ENCODE data around the gene SAPCD2. TPM values are rescaled to one million over a fixed set of nuclear protein-coding genes. Genes with fewer than 3 reads are reported as not detected.

SAPCD2 gene
- total RNA-seq, 2 experiments from 2014 or later, result 26.8 to 27.0 TPM

DNA sequence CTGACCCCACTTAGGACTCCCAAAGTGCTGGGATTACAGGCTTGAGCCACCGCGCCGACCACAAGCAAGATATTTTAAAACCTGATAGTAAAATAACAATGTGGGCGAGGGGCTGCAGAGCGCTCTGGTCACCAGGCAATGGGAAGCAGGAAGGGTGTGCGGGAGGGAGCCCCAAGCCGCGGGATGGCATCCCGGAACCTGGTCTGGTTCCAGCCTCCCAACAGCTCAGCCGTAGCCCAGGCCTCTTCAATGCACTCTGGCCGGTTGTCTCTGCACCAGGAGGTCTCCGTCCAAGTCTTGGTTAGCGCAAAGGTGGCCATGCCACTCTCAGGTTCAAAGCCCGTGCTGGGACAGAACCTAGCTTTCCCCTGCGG, 6.3 kb upstream of the SAPCD2 start:
- DNase-seq, result no peak
- ChIA-PET POLR2A (interaction anchor here (1.0 to 3.1 kb wide), 5 partner anchors 9 to 164 kb away, joined by 3 to 35 read pairs (median 4); partner anchors contain the start of genes MAN1B1, SSNA1 and TUBB4B), CTCF (interaction anchor here (0.6 to 3.2 kb wide), 8 partner anchors 8 to 48 kb away, joined by 3 to 29 read pairs (median 6); partner anchors contain the start of genes ABCA2 and MAN1B1)
- peaks cover 8% of the 10 kb centered on the region for H3K36me3 Mint-ChIP-seq (ENCODE audit: low read depth)
- H3K27me3 Mint-ChIP-seq, result no peaks in the 10 kb centered on the region
- H3K9me3 Mint-ChIP-seq, result no peaks in the 10 kb centered on the region
- H3K4me1 Mint-ChIP-seq, result peaks cover 17% of the 10 kb centered on the region
- H3K4me3 Mint-ChIP-seq, result peak overlapping the region; percentile 54
- H3K27ac Mint-ChIP-seq, result peak overlapping the region; percentile 40

DNA sequence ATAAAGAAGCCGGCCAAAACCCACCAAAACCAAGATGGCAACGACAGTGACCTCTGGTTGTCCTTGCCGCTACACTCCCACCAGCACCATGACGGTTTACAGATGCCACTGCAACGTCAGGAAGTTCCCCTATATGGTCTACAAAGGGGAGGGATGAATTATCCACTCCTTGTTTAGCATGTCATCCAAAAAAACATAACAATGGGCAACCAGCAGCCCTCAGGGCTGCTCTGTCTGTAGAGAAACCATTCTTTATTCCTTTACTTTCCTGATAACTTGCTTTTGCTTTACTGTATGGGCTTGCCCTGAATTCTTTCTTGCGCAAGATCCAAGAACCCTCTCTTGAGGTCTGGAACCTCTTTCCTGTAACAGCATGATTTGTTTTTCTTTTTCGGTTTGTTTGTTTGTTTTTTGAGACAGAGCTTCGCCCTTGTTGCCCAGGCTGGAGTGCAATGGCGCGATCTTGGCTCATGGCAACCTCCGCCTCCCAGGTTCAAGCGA, 5.0 kb upstream of the SAPCD2 start:
- CTCF ChIA-PET, result interaction anchor here (1.4 to 3.2 kb wide), 2 partner anchors 7 to 28 kb away, joined by 5 to 29 read pairs; no protein-coding TSS in a partner anchor

DNA sequence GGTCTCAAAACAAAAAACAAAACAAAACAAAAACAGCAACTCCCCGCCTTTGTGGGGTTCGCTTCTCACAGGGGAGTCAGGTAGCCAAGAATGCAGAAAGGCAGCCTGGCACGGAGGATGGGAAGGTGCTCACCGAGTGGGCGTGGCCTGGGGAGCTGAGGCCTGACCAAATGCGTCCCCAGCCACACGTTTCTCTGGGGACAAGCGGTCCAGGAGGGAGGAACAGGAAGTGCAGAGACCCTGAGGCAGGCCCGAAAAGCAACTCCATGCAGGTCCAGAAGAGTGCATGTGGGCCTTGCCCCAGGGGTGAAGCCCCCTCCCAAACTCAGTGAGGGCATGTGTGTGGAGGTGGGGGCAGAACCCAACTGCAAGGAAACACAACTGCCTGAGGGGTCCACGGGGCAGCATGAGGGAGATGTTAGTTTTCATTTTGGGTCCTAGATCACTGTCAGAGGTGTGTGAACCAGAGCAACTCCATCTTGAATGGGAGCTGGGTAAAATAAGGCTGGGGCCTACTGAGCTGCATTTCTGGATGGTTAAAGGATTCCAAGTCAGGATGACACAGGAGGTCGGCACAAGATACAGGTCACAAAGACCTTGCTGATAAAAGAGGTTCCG, 4.4 kb upstream of the SAPCD2 start:
- Mint-ChIP-seq H3K9me3 (no peaks in the 10 kb centered on the region), H3K36me3 (ENCODE audit: low read depth) (peaks cover 2% of the 10 kb centered on the region), H3K27ac (no peak overlapping the region), H3K27me3 (no peaks in the 10 kb centered on the region), H3K4me3 (no peak overlapping the region), H3K4me1 (peaks cover 27% of the 10 kb centered on the region)
- no peak for DNase-seq
- ChIA-PET POLR2A (interaction anchor here (1.7 kb wide), 1 partner anchor 166 kb away, joined by 3 read pairs; the partner anchor contains the start of gene TUBB4B), CTCF (interaction anchor here (1.2 to 1.4 kb wide), 2 partner anchors 28 to 40 kb away, joined by 3 to 5 read pairs; no protein-coding TSS in a partner anchor)

More for the DNA sequence above, 5.0 kb upstream of the SAPCD2 start:
- DNase-seq, result no peak
- Mint-ChIP-seq H3K27ac (no peak overlapping the region), H3K4me1 (peaks cover 29% of the 10 kb centered on the region), H3K36me3 (ENCODE audit: low read depth) (peaks cover 6% of the 10 kb centered on the region), H3K4me3 (no peak overlapping the region), H3K9me3 (no peaks in the 10 kb centered on the region), H3K27me3 (no peaks in the 10 kb centered on the region)
- POLR2A ChIA-PET, result interaction anchor here (1.7 to 3.1 kb wide), 2 partner anchors 11 to 165 kb away, joined by 3 to 35 read pairs; partner anchors contain the start of genes MAN1B1 and TUBB4B

- Mint-ChIP-seq H3K27ac (no peak overlapping the region), H3K9me3 (no peaks in the 10 kb centered on the region), H3K36me3 (ENCODE audit: low read depth) (no peaks in the 10 kb centered on the region), H3K4me1 (peaks cover 28% of the 10 kb centered on the region), H3K4me3 (no peak overlapping the region), H3K27me3 (no peaks in the 10 kb centered on the region)
- CTCF ChIA-PET, result interaction anchor here (1.2 kb wide), 1 partner anchor 39 kb away, joined by 3 read pairs; no protein-coding TSS in a partner anchor
- DNase-seq, result no peak
- POLR2A ChIA-PET, result interaction anchor here (5.5 kb wide), 1 partner anchor 11 kb away, joined by 87 read pairs; the partner anchor contains the start of gene MAN1B1
Measured at GRCh38 chr9:137073992-137074399, 3.6 kb upstream of the SAPCD2 start.

DNA sequence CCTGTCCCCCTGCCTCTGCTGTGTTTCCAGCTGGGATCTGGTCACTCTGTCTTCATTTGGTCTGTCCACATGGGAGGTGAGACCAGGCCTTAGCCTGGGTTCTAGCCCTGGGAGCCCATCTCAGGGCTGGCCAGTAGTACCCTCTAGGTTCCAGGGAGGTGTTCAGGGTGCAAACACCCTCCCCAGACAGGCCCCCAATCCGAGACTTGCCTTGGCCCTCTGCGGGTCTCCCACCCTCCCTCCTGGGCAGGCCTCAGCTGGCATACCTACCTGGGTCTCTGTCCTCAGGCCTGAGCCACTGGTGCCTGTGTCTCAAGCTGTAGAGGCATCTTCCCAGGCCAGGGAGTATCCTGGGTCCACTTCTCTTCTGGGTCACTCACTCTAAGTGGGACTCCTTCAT, 925 bp upstream of the SAPCD2 start:
- Mint-ChIP-seq H3K4me1 (peaks cover 37% of the 10 kb centered on the region), H3K9me3 (no peaks in the 10 kb centered on the region), H3K4me3 (peak overlapping the region; percentile 73), H3K36me3 (ENCODE audit: low read depth) (peaks cover 4% of the 10 kb centered on the region), H3K27me3 (no peaks in the 10 kb centered on the region), H3K27ac (peak overlapping the region; percentile 63)
- CTCF ChIA-PET, result interaction anchor here (2.3 to 8.8 kb wide), 4 partner anchors 16 to 42 kb away, joined by 12 to 105 read pairs (median 71); partner anchors contain the start of genes ABCA2, FUT7, MAN1B1 and NPDC1
- no peak for DNase-seq
- POLR2A ChIA-PET, result interaction anchor here (1.0 to 5.5 kb wide), 12 partner anchors 8 to 264 kb away, joined by 3 to 87 read pairs (median 4); partner anchors contain the start of genes ABCA2, MAN1B1, RABL6 and TUBB4B

GRCh38 chr9:137070906-137071275, 534 bp upstream of the SAPCD2 start:
- H3K9me3 Mint-ChIP-seq, result no peaks in the 10 kb centered on the region
- POLR2A ChIA-PET, result interaction anchor here (1.0 to 5.5 kb wide), 18 partner anchors 9 to 342 kb away, joined by 3 to 87 read pairs (median 4); partner anchors contain the start of genes ABCA2, MAN1B1, PAXX and RABL6
- DNase-seq, result no peak
- peaks cover 37% of the 10 kb centered on the region for H3K4me1 Mint-ChIP-seq
- peak overlapping the region; percentile 73 for H3K4me3 Mint-ChIP-seq
- H3K27ac Mint-ChIP-seq, result peak overlapping the region; percentile 63
- H3K36me3 Mint-ChIP-seq (ENCODE audit: low read depth), result peaks cover 4% of the 10 kb centered on the region
- CTCF ChIA-PET, result interaction anchor here (1.0 to 8.8 kb wide), 10 partner anchors 15 to 283 kb away, joined by 3 to 105 read pairs (median 7); partner anchors contain the start of genes ABCA2, FUT7, MAN1B1 and NPDC1
- no peaks in the 10 kb centered on the region for H3K27me3 Mint-ChIP-seq

DNA sequence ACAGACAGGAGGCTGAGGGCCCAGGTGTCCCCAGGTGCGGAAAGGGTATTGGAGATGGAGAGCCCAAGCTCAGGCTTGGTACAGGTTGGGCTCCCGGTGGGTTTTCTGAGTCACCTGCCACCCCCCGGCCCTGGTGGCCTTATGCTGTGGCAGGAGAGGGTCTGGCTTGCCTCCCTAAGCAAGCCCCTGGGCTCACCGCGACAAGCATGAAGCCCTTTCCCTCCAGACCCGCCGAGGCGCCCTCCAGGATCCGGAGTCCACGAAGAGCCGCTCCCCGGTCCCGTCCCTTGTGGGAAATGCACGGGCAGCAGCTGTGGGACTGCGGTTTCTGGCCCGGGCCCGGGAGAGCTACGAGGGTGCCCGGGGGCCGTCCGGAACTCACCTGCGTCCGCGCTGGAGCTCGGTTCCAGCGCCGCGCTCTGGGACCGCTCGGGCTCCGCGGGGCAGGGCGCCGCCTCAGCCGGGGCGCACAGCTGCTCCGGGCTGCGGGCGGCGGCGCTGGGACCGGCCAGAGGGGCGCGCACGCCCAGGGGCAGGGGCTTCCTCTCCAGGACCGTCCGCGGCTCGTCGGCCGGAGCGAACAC, 757 bp downstream of the SAPCD2 start:
- peaks cover 6% of the 10 kb centered on the region for H3K36me3 Mint-ChIP-seq (ENCODE audit: low read depth)
- peaks cover 37% of the 10 kb centered on the region for H3K4me1 Mint-ChIP-seq
- CTCF ChIA-PET, result interaction anchor here (0.8 to 8.8 kb wide), 15 partner anchors 7 to 281 kb away, joined by 3 to 105 read pairs (median 7); partner anchors contain the start of genes ABCA2, FUT7, MAN1B1 and NPDC1
- POLR2A ChIA-PET, result interaction anchor here (0.6 to 5.5 kb wide), 19 partner anchors 9 to 341 kb away, joined by 3 to 87 read pairs (median 5); partner anchors contain the start of genes ABCA2, ANAPC2, MAN1B1 and NELFB
- H3K27ac Mint-ChIP-seq, result no peak overlapping the region
- H3K27me3 Mint-ChIP-seq, result no peaks in the 10 kb centered on the region
- no peaks in the 10 kb centered on the region for H3K9me3 Mint-ChIP-seq
- DNase-seq, result no peak
- H3K4me3 Mint-ChIP-seq, result peak overlapping the region; percentile 67

- POLR2A ChIA-PET, result interaction anchor here (0.6 to 5.5 kb wide), 18 partner anchors 8 to 186 kb away, joined by 3 to 87 read pairs (median 5); partner anchors contain the start of genes ABCA2, ANAPC2, CLIC3 and MAN1B1
- CTCF ChIA-PET, result interaction anchor here (0.8 to 8.8 kb wide), 34 partner anchors 8 to 483 kb away, joined by 3 to 105 read pairs (median 6); partner anchors contain the start of genes ABCA2, CLIC3, FUT7 and MAN1B1
- H3K27me3 Mint-ChIP-seq, result no peaks in the 10 kb centered on the region
- DNase-seq, result no peak
- H3K4me1 Mint-ChIP-seq, result peaks cover 40% of the 10 kb centered on the region
- H3K27ac Mint-ChIP-seq, result no peak overlapping the region
- H3K4me3 Mint-ChIP-seq, result peak overlapping the region; percentile 67
- H3K36me3 Mint-ChIP-seq (ENCODE audit: low read depth), result peaks cover 10% of the 10 kb centered on the region
- no peaks in the 10 kb centered on the region for H3K9me3 Mint-ChIP-seq
Measured at GRCh38 chr9:137068539-137069507, 1.5 kb downstream of the SAPCD2 start.

DNA sequence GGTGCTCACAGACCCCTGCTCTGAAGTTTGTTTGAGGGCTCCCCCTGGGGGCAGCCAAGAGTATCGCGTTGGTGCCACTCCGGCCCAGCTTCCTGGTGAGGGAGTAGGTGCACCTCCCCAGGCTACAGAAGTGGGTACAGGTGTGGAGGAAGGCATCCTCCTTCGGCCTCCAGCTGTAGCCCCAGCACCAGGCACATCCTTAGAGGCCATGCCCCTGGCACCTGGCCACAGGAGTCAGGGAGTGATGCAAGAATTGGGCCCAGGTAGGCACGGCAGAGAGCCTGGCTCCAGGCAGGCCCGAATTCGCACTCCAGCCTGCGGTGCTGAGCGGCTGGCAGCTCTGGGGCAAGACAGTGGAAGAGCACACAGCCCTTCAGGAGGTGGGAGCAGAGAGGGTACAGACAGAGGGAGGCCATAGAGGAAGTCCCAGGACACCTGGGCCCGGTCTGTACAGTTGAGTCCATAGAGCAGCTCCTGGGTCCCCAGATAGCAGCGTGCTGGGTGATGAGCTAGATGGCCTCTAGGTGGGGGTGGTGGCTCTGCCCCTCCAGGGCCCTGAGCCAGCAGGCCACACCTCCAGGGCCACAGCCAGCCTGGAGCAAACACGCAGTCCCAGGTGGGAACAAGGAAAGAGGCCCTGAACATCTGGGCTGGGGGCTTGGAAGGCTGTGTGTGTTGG, 2.4 kb downstream of the SAPCD2 start:
- H3K27ac Mint-ChIP-seq, result peak overlapping the region; percentile 73
- no peaks in the 10 kb centered on the region for H3K9me3 Mint-ChIP-seq
- DNase-seq, result peak; percentile 89
- H3K27me3 Mint-ChIP-seq, result no peaks in the 10 kb centered on the region
- H3K4me3 Mint-ChIP-seq, result peak overlapping the region; percentile 67
- ChIA-PET CTCF (interaction anchor here (0.6 to 8.8 kb wide), 36 partner anchors 9 to 560 kb away, joined by 3 to 105 read pairs (median 6); partner anchors contain the start of genes ABCA2, AJM1, CLIC3 and CYSRT1), POLR2A (interaction anchor here (0.6 to 2.8 kb wide), 13 partner anchors 9 to 173 kb away, joined by 3 to 13 read pairs (median 5); partner anchors contain the start of genes ANAPC2, CLIC3, MAN1B1 and NPDC1)
- H3K4me1 Mint-ChIP-seq, result peaks cover 35% of the 10 kb centered on the region
- H3K36me3 Mint-ChIP-seq (ENCODE audit: low read depth), result peaks cover 10% of the 10 kb centered on the region

DNA sequence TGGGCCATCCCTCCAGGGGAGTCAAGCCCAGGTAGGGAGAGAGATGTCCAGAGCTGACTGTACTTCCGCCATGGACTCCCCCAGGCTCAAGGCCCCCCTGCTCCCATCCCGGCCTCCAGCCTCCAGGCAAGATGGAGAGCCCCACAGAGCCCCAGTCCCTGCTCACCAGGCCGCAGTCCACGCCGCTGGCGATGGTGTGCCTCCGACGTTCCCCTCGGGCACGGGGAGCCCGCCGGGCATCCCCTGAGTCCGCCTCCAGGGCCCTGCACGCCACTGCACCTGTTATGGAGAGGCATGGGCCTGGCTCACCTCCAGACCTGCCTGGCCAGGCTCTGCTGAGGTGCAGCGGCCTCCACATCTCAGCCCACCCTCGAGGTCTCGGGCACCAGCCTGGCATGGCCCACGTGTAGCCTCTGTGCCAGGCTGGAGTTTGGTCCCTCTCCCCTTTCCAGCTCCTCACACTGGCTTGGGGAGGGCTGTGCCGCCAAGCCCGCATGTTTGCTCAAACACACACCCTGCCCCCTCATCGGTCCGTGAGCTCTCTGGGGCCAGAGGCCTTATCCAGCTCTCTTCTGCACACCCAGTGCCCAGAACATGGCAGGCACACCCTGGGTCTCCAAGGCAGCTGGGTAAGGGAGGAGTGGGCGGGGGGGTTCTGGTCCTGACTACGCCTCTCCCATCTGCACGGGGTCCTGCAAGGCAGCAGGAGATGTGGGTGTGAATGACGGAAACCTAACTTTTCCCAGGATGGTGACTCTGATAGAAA, 4.1 kb downstream of the SAPCD2 start:
- H3K9me3 Mint-ChIP-seq, result no peaks in the 10 kb centered on the region
- H3K27me3 Mint-ChIP-seq, result no peaks in the 10 kb centered on the region
- peaks cover 10% of the 10 kb centered on the region for H3K36me3 Mint-ChIP-seq (ENCODE audit: low read depth)
- peaks cover 30% of the 10 kb centered on the region for H3K4me1 Mint-ChIP-seq
- DNase-seq, result no peak
- H3K4me3 Mint-ChIP-seq, result no peak overlapping the region
- ChIA-PET CTCF (interaction anchor here (0.7 to 8.8 kb wide), 13 partner anchors 11 to 338 kb away, joined by 3 to 105 read pairs (median 10); partner anchors contain the start of genes ABCA2, AJM1, FUT7 and MAN1B1), POLR2A (interaction anchor here (1.3 kb wide), 1 partner anchor 19 kb away, joined by 4 read pairs; no protein-coding TSS in a partner anchor)
- no peak overlapping the region for H3K27ac Mint-ChIP-seq

Data from activated CD4-positive, alpha-beta memory T cell treated with anti-CD3 and anti-CD28 coated beads, Interleukin-2, amount 10 ng/mL, durations not matched to agents 7 days and 5 days (primary cell).